B cell (primary cell): ENCODE results near the gene OOSP4A.

Experiments
- EZH2 ChIP-seq: IDR thresholded peaks from 2 replicates; pipeline ENCODE4 v1.6.1; 2012; ENCODE audit warnings: borderline replicate concordance, low read depth, mild to moderate bottlenecking, moderate library complexity, low read length; ENCODE audit not compliant: insufficient read depth, poor library complexity, severe bottlenecking
- TF ChIP-seq, protein P1 (sequence below): fragments of 200-600 bp; IDR thresholded peaks from one replicate; pipeline ENCODE4 v1.8.0; 2022; ENCODE audit warnings: antibody characterized with exemption, mild to moderate bottlenecking

DNA sequence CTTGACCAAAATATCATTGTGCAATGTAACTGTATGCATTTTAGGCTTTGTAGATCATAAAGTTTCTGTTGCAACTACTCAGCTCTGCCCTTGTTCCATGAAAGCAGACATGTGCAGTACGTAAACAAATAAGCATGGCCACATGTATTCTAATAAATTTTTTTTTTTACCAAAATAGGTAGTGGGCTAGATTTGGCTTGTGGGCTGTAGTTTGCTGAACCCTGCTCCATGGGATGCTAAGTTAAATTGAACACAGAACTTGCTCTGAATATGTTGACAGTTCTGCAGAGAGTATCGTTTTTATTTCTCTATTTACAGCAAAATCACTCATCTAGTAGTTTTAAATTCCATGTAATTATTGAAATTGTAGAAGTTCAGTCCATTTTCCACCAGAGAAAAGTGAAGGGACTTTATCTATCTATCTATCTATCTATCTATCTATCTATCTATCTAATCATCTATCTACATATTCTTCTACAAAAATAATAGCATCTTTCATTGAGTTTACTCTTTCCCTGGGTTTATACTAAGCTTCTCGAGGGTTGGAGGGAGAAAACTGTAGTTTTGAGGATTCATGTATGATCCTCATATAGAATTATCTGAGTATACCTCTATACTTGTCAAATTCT lies 9.5 kb upstream of the OOSP4A start:
- TF ChIP-seq, protein P1, sequence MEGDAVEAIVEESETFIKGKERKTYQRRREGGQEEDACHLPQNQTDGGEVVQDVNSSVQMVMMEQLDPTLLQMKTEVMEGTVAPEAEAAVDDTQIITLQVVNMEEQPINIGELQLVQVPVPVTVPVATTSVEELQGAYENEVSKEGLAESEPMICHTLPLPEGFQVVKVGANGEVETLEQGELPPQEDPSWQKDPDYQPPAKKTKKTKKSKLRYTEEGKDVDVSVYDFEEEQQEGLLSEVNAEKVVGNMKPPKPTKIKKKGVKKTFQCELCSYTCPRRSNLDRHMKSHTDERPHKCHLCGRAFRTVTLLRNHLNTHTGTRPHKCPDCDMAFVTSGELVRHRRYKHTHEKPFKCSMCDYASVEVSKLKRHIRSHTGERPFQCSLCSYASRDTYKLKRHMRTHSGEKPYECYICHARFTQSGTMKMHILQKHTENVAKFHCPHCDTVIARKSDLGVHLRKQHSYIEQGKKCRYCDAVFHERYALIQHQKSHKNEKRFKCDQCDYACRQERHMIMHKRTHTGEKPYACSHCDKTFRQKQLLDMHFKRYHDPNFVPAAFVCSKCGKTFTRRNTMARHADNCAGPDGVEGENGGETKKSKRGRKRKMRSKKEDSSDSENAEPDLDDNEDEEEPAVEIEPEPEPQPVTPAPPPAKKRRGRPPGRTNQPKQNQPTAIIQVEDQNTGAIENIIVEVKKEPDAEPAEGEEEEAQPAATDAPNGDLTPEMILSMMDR: no peak
- no peak for TF ChIP-seq EZH2
